ENCODE results near the gene PRKAG2.

Gene PRKAG2

GRCh38 chr7:151763420-151763984, 113.4 kb downstream of the PRKAG2 start:
- H3K4me3 ChIP-seq (ENCODE audit: low read depth in 1 of 2, low read length in 2 of 2): no peak overlapping the region
- peaks cover 4 to 5% of the 10 kb centered on the region in 2 donors for H3K4me1 ChIP-seq (ENCODE audit: control insufficient read depth in 1 of 2, insufficient read depth in 2 of 2, low read length in 2 of 2)
- peaks cover 3 to 9% of the 10 kb centered on the region in 2 donors for H3K36me3 ChIP-seq (ENCODE audit: control insufficient read depth in 1 of 2, insufficient read depth in 2 of 2, low read length in 2 of 2)
- no peak overlapping the region for H3K27ac ChIP-seq (ENCODE audit: low read depth, low read length)
- no peaks in the 10 kb centered on the region for H3K27me3 ChIP-seq (ENCODE audit: control insufficient read depth in 1 of 2, insufficient read depth in 2 of 2, low read length in 2 of 2)
- no peak overlapping the region for H3K9ac ChIP-seq (ENCODE audit: low read depth in 1 of 2, low read length in 2 of 2)
- H3K9me3 ChIP-seq (ENCODE audit: control insufficient read depth in 1 of 2, low read length in 2 of 2): no peaks in the 10 kb centered on the region

- Histone ChIP-seq H3K27me3 (ENCODE audit: control insufficient read depth in 1 of 2, insufficient read depth in 2 of 2, low read length in 2 of 2) (no peaks in the 10 kb centered on the region), H3K27ac (ENCODE audit: low read depth, low read length) (no peak overlapping the region), H3K9me3 (ENCODE audit: control insufficient read depth in 1 of 2, low read length in 2 of 2) (no peaks in the 10 kb centered on the region), H3K9ac (ENCODE audit: low read depth in 1 of 2, low read length in 2 of 2) (no peak overlapping the region), H3K4me1 (ENCODE audit: control insufficient read depth in 1 of 2, insufficient read depth in 2 of 2, low read length in 2 of 2) (peaks cover 4 to 5% of the 10 kb centered on the region in 2 donors), H3K36me3 (ENCODE audit: control insufficient read depth in 1 of 2, insufficient read depth in 2 of 2, low read length in 2 of 2) (peaks cover 0 to 9% of the 10 kb centered on the region in 2 donors), H3K4me3 (ENCODE audit: low read depth in 1 of 2, low read length in 2 of 2) (no peak overlapping the region)
Measured at GRCh38 chr7:151762583-151763245, 114.2 kb downstream of the PRKAG2 start.

- Histone ChIP-seq H3K9ac (ENCODE audit: low read depth in 1 of 2, low read length in 2 of 2) (no peak overlapping the region), H3K27me3 (ENCODE audit: control insufficient read depth in 1 of 2, insufficient read depth in 2 of 2, low read length in 2 of 2) (no peaks in the 10 kb centered on the region), H3K4me3 (ENCODE audit: low read depth in 1 of 2, low read length in 2 of 2) (no peak overlapping the region), H3K27ac (ENCODE audit: low read depth, low read length) (no peak overlapping the region), H3K36me3 (ENCODE audit: control insufficient read depth in 1 of 2, insufficient read depth in 2 of 2, low read length in 2 of 2) (peaks cover 0 to 9% of the 10 kb centered on the region in 2 donors), H3K9me3 (ENCODE audit: control insufficient read depth in 1 of 2, low read length in 2 of 2) (no peaks in the 10 kb centered on the region), H3K4me1 (ENCODE audit: control insufficient read depth in 1 of 2, insufficient read depth in 2 of 2, low read length in 2 of 2) (peaks cover 4 to 5% of the 10 kb centered on the region in 2 donors)
Measured at GRCh38 chr7:151761957-151762356, 115.0 kb downstream of the PRKAG2 start.

- H3K27me3 ChIP-seq (ENCODE audit: control insufficient read depth in 1 of 2, insufficient read depth in 2 of 2, low read length in 2 of 2): no peaks in the 10 kb centered on the region
- H3K4me3 ChIP-seq (ENCODE audit: low read depth in 1 of 2, low read length in 2 of 2): no peak overlapping the region
- H3K27ac ChIP-seq (ENCODE audit: low read depth, low read length): no peak overlapping the region
- H3K36me3 ChIP-seq (ENCODE audit: control insufficient read depth in 1 of 2, insufficient read depth in 2 of 2, low read length in 2 of 2): peaks cover 0 to 6% of the 10 kb centered on the region in 2 donors
- no peak overlapping the region for H3K9ac ChIP-seq (ENCODE audit: low read depth in 1 of 2, low read length in 2 of 2)
- peaks cover 7 to 9% of the 10 kb centered on the region in 2 donors for H3K4me1 ChIP-seq (ENCODE audit: control insufficient read depth in 1 of 2, insufficient read depth in 2 of 2, low read length in 2 of 2)
- no peaks in the 10 kb centered on the region for H3K9me3 ChIP-seq (ENCODE audit: control insufficient read depth in 1 of 2, low read length in 2 of 2)
Measured at GRCh38 chr7:151761231-151761630, 115.7 kb downstream of the PRKAG2 start.

GRCh38 chr7:151759591-151760042, 117.3 kb downstream of the PRKAG2 start:
- Histone ChIP-seq H3K4me1 (ENCODE audit: control insufficient read depth in 1 of 2, insufficient read depth in 2 of 2, low read length in 2 of 2) (peaks cover 18 to 24% of the 10 kb centered on the region in 2 donors), H3K36me3 (ENCODE audit: control insufficient read depth in 1 of 2, insufficient read depth in 2 of 2, low read length in 2 of 2) (peaks cover 0 to 5% of the 10 kb centered on the region in 2 donors), H3K27ac (ENCODE audit: low read depth, low read length) (no peak overlapping the region), H3K4me3 (ENCODE audit: low read depth in 1 of 2, low read length in 2 of 2) (no peak overlapping the region), H3K9me3 (ENCODE audit: control insufficient read depth in 1 of 2, low read length in 2 of 2) (no peaks in the 10 kb centered on the region), H3K27me3 (ENCODE audit: control insufficient read depth in 1 of 2, insufficient read depth in 2 of 2, low read length in 2 of 2) (no peaks in the 10 kb centered on the region), H3K9ac (ENCODE audit: low read depth in 1 of 2, low read length in 2 of 2) (no peak overlapping the region)

GRCh38 chr7:151758622-151759540, 118.0 kb downstream of the PRKAG2 start:
- peaks cover 18 to 24% of the 10 kb centered on the region in 2 donors for H3K4me1 ChIP-seq (ENCODE audit: control insufficient read depth in 1 of 2, insufficient read depth in 2 of 2, low read length in 2 of 2)

GRCh38 chr7:151757274-151757673, 119.6 kb downstream of the PRKAG2 start:
- Histone ChIP-seq H3K36me3 (ENCODE audit: control insufficient read depth in 1 of 2, insufficient read depth in 2 of 2, low read length in 2 of 2) (no peaks in the 10 kb centered on the region), H3K27me3 (ENCODE audit: control insufficient read depth in 1 of 2, insufficient read depth in 2 of 2, low read length in 2 of 2) (no peaks in the 10 kb centered on the region), H3K4me3 (ENCODE audit: low read depth in 1 of 2, low read length in 2 of 2) (no peak overlapping the region), H3K9me3 (ENCODE audit: control insufficient read depth in 1 of 2, low read length in 2 of 2) (no peaks in the 10 kb centered on the region), H3K27ac (ENCODE audit: low read depth, low read length) (no peak overlapping the region), H3K4me1 (ENCODE audit: control insufficient read depth in 1 of 2, insufficient read depth in 2 of 2, low read length in 2 of 2) (peaks cover 18 to 24% of the 10 kb centered on the region in 2 donors), H3K9ac (ENCODE audit: low read depth in 1 of 2, low read length in 2 of 2) (no peak overlapping the region)

More at GRCh38 chr7:151758622-151759540, 118.0 kb downstream of the PRKAG2 start:
- Histone ChIP-seq H3K27me3 (ENCODE audit: control insufficient read depth in 1 of 2, insufficient read depth in 2 of 2, low read length in 2 of 2) (no peaks in the 10 kb centered on the region), H3K9me3 (ENCODE audit: control insufficient read depth in 1 of 2, low read length in 2 of 2) (no peaks in the 10 kb centered on the region), H3K36me3 (ENCODE audit: control insufficient read depth in 1 of 2, insufficient read depth in 2 of 2, low read length in 2 of 2) (peaks cover 0 to 5% of the 10 kb centered on the region in 2 donors), H3K4me3 (ENCODE audit: low read depth in 1 of 2, low read length in 2 of 2) (no peak overlapping the region), H3K27ac (ENCODE audit: low read depth, low read length) (no peak overlapping the region), H3K9ac (ENCODE audit: low read depth in 1 of 2, low read length in 2 of 2) (no peak overlapping the region)

GRCh38 chr7:151756866-151757265, 120.0 kb downstream of the PRKAG2 start:
- Histone ChIP-seq H3K4me1 (ENCODE audit: control insufficient read depth in 1 of 2, insufficient read depth in 2 of 2, low read length in 2 of 2) (peaks cover 18 to 24% of the 10 kb centered on the region in 2 donors), H3K27me3 (ENCODE audit: control insufficient read depth in 1 of 2, insufficient read depth in 2 of 2, low read length in 2 of 2) (no peaks in the 10 kb centered on the region), H3K9me3 (ENCODE audit: control insufficient read depth in 1 of 2, low read length in 2 of 2) (no peaks in the 10 kb centered on the region), H3K36me3 (ENCODE audit: control insufficient read depth in 1 of 2, insufficient read depth in 2 of 2, low read length in 2 of 2) (no peaks in the 10 kb centered on the region), H3K27ac (ENCODE audit: low read depth, low read length) (no peak overlapping the region), H3K4me3 (ENCODE audit: low read depth in 1 of 2, low read length in 2 of 2) (no peak overlapping the region), H3K9ac (ENCODE audit: low read depth in 1 of 2, low read length in 2 of 2) (no peak overlapping the region)

- H3K27me3 ChIP-seq (ENCODE audit: control insufficient read depth in 1 of 2, insufficient read depth in 2 of 2, low read length in 2 of 2): no peaks in the 10 kb centered on the region
- no peaks in the 10 kb centered on the region for H3K9me3 ChIP-seq (ENCODE audit: control insufficient read depth in 1 of 2, low read length in 2 of 2)
- no peaks in the 10 kb centered on the region for H3K36me3 ChIP-seq (ENCODE audit: control insufficient read depth in 1 of 2, insufficient read depth in 2 of 2, low read length in 2 of 2)
- no peak overlapping the region for H3K27ac ChIP-seq (ENCODE audit: low read depth, low read length)
- H3K4me3 ChIP-seq (ENCODE audit: low read depth in 1 of 2, low read length in 2 of 2): no peak overlapping the region
- no peak overlapping the region for H3K9ac ChIP-seq (ENCODE audit: low read depth in 1 of 2, low read length in 2 of 2)
- H3K4me1 ChIP-seq (ENCODE audit: control insufficient read depth in 1 of 2, insufficient read depth in 2 of 2, low read length in 2 of 2): peaks cover 14 to 24% of the 10 kb centered on the region in 2 donors
Measured at GRCh38 chr7:151756076-151756731, 120.7 kb downstream of the PRKAG2 start.

Measured in duodenal mucosa (tissue), 2 donors.